GM19351 (cell line): ENCODE results near the gene DNAJC18.

ENCODE experiments used
- ATAC-seq: cut with Tn5 transposase; IDR thresholded peaks from one replicate; pipeline ENCODE4 v1.9.1; 2021; ENCODE audit warnings: mild to moderate bottlenecking, moderate library complexity; ENCODE audit not compliant: unreplicated experiment

Gene DNAJC18

GRCh38 chr5:139371482-139372435, 67.6 kb downstream of the DNAJC18 start:
- ATAC-seq, result no peak

GRCh38 chr5:139369181-139369580, 70.1 kb downstream of the DNAJC18 start:
- no peak for ATAC-seq

GRCh38 chr5:139368613-139369012, 70.7 kb downstream of the DNAJC18 start:
- ATAC-seq, result no peak

GRCh38 chr5:139364466-139364865, 74.9 kb downstream of the DNAJC18 start:
- ATAC-seq, result no peak

- ATAC-seq, result no peak
These were observed 75.4 kb downstream of the DNAJC18 start for GRCh38 chr5:139363937-139364336.

GRCh38 chr5:139361835-139362429, 77.4 kb downstream of the DNAJC18 start:
- no peak for ATAC-seq

- ATAC-seq, result no peak
These were observed 78.9 kb downstream of the DNAJC18 start for GRCh38 chr5:139360384-139360783.
